Embryonic facial prominence (tissue), 1 donor: ENCODE measurements around the gene NETO1.
A peak's percentile ranks its signal among the peaks of the same experiment; 100 is the strongest.

Experiments used
- DNase-seq: peaks from one replicate; pipeline ENCODE4 v3.0.0-alpha.2; 2016; ENCODE audit errors: extremely low spot score

The NETO1 gene

DNA sequence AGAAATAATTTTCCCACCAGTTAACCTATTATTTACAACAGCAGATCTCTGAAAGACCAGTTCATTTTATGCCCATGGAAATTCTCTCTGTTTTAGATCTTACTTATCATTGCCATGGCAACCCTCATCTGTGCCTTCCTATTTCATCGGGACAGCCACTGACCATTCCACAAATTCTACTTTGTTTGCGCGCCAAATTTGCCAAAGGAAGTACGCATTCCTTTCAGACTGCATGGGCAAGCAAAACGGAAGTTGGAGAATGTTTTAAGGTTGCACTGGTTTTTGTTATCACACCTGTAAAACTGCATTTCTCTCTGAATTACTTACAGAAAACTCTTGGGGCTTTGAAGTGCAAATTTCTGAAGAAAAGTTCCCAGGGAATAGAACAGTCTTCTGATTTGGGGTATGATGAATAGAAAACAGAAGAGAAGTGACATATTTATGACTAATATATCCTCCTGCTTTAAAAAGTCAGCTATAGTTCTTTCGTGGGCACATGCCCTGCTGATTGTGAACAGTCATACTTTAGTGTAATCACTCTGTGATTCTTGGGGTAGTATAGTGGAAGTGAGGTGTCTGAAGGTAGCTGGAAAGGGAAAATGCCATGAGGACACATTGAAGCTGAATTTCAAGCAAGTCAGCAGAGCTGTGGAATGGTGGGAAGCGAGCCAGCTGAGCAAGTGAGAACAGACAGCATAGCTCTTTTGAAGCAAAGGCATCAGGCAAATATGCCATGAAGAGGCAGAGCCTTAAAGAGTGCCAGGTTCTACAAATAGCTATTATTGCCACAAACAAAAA, 20.9 kb downstream of the NETO1 start:
- no peak for DNase-seq

DNA sequence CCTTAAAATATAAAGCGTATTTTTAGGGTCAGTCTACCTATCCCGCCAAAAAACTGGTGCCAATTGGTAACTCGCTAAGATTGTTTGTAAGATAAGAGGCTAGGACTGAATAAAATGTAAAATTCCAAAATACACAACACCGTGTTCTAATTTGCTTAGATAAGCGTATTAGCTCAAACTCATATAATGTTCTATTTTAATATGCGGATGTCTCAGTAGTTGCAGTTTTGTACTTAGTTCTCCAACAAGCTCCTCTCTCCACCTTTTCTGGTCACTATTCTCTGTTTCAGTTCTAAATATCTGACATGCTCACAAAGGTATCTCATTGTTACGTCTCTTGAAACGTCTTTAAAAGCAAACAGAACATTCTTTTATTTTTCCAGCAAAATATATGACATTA, 24.0 kb downstream of the NETO1 start:
- DNase-seq = no peak

DNA sequence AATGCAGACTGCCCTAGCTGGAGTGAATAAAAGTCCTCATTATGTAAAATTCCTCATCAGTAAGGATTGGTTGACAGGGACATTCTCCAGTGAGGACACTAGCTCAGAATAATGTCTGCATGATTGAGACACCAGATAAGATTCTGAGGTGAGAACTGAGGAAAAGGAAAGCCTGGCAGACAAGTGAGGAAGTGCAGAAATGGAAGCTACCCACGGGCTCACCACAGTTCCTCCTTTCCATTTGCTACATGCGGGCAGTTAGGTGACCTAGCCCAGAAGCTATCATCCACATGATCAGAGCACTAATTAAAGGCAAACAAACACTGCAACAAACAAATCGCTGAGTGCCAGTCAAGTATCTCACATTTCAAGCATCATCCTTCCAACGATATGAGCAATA, 27.7 kb downstream of the NETO1 start:
- no peak for DNase-seq

DNA sequence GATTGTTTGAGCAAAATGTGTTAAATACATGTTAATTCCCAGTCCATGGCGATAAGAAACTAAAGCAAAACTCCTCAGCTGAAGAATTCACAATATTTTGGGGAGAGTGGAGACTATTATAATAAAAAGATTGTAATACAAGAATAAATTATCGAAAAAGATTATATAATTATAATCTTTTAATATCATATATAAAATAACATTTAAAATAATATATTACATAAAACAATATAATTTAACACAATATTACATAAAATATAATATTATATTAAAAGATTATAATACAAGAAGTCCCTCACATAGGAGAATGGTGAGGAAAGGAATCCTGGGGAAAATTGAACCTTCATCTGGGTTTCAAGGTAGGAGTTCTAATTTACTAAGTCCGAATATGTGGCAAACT, 33.1 kb downstream of the NETO1 start:
- no peak for DNase-seq

DNA sequence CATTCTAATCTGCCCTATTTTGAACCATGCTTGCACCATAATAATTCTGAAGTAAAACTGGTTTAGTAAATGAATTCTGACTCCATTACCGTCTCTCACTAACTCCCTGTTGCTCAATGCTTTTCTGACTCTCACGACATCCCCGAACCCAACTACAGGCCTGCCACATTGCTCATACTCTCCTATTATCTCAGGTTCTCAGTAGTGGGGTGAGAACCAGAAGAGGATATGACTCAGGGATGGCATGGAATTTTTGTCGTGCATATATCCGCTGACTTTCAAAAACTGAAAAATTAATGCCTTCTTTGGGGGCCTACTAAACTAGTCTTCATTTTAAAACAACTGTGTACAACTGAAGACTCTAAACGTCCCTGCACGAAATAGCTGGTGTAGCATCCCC, 34.3 kb downstream of the NETO1 start:
- no peak for DNase-seq

DNA sequence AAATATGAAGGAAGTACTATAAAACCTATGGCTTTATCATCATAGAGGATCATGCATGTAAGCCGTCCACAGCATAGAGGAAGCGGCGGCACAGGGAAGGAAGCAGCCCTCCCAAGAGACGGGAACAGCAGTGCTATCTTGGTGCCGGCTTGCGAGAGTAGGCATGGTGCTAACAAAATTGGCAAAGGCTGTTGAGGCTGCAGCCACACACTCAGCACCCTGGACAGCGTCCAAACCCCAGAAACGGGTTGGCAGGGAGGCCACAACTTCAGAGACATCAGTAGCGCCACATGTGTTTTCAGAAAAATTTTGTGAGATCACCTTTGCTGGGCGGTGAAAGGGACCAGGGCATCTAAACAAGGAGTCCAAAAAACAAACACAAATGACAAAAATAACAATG, 37.7 kb downstream of the NETO1 start:
- DNase-seq = no peak

DNA sequence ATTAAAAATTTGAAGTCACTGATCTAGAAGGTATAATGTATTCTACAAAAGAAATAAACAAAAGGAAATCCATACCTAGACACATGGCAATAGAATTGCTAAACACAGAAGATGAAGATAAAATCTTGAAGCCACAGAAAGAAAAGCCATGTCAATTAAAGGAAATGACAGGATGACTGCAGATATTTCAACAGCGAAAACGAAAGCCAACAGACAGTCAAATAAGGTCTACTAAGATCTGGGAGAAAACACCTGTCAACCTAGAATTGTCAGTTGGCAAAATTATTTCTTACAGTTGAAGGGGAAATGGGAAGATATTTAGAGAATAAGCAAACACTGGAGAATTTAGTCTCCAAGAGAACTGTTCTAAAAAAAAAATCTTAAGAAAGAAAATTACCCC, 39.2 kb downstream of the NETO1 start:
- no peak for DNase-seq

DNA sequence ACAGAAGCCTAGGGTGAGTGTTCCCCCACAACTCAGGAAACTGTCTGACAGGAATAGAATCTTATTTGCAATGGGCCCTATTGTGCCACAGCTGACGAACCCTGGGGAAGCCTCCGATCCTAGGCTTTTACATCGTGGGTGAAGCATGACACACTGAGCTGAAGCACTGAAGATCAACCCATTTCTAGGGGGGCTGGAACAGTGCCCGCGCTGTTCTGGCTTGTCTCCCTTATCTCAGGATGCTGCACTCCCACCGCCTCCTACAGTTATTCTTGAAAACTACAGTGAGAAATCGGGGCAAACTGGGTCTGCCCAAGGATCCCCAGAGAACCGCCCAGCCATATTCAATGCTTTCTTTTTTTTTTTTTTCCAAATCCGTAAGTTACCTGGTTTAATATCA, 41.1 kb downstream of the NETO1 start:
- DNase-seq = no peak

DNA sequence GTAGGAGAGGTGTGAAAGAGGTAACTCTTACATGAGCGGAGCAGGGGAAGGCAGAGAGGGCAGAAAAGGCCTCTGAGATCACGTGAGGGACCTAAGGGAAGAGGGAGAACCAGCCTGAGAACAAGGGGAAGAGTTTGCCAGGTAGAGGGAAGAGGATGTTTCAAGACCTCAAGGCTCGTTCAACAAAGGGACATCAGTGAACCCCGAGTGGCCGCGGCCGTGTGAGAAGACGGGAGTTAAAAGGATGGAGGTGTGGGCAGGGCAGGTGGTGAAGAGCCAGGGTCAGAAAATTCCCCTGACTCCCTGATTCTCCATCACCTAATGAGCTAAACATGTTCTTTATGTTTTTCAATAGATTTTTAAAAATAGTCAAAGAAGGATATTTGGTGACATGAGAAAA, 44.4 kb downstream of the NETO1 start:
- DNase-seq = no peak

DNA sequence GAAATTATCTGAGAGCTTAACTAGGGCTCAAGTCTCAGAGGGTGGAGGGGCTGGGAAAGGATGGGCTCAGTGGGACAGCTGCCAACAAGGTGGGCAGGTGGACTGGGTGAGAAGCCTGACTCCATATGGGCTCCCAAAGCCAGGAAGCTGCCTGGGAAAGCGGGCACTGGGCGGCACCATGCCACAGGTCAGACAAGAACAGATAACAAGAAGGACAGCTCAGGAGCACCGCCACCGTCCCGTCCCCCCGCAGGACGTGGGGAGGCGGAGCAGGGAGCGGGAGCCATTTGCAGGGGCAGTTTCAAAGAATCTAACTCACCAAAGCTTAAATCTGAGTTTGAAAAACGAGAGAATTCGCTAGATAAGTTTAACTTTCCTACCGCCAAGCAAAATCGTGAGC, 45.6 kb downstream of the NETO1 start:
- no peak for DNase-seq

DNA sequence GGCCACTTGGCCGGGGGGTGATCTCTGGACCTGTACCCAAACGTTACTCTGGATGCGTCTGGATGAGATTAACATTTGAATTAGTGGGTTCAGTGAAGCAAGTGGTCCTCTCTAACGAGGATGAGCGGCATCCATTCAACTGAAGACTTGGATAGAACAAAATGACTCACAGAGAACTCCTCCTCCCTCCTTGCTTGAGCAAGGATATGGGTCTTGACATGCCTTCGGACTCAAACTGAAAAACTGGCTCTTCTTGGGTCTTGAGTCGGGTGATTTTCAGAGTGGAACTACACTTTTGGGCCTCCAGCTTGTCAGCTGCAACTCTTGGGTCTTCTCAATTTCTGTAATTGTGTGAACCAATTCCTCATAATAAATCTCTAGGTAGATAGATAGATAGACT, 47.2 kb downstream of the NETO1 start:
- no peak for DNase-seq

DNA sequence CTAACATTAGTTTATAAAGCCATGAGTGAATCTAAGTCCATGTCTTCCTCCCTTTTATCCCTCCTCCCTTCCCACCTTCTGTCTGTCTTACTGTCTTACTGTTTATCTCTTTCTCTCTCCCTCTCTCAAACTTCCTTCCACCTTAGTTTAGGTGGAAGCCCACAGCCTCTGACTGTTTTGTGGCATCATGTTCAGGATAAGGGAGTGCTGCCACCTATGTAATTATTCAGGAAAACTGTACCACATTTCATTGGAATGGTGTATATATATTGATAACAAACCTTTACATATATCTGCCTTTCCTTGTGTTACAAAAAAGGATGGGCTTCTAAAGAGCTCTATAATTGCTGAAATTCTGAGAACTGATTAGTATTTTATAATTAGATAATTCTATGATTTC, 48.7 kb downstream of the NETO1 start:
- DNase-seq = no peak

DNA sequence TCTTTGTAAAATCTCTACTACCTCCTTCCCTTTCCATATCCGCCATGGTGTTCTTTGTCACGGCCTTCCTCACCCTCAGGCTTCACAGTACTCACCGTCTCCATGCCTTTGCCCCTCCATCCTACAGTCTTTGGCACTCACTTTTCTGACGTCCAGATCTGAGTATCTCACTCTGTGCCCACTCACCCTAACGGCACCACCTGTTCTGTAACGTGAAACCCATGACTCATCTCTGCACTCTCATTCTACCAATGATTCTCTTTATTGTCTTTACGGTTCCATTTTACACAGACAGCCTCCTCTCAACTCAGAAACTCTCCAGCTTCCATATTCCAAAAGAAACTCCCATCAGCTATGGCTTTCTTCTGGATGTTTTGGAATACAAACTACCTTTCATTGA, 56.7 kb downstream of the NETO1 start:
- no peak for DNase-seq

DNA sequence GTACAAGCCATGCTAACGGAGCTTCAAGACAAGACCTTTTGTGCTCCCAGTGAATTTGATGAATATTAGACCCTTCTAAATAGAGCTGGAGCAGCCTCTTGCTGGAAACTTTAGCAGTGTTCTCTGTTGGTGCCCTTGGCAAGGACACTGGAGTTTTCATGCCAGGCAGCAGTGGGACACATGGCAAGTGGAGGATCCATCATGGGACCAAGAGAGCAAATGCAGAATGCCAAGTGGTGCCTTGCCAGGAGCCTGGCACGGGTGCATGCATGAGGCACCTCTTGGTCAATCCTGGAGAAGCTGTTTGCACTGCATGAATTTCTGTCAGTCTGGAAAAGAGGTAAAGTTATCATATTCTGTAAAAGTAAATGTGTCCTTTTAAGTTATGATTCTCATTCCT, 59.1 kb downstream of the NETO1 start:
- no peak for DNase-seq

DNA sequence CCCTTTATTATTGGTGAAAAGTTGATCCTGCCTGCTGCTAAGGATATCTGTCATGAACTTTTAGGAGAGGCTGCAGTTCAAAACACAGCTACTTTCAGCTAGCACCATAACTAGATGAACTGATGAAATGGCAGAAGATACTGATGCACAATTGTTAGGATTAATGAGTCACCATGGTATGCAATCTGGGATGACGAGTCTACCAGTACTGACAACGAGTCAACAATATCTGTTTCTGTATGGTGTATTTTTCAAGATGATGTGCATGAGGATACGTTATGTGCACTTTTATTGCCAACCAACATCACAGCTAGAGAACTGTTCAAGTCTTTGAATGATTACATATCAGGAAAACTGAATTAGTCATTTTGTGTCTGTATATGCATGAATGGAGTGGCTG, 68.7 kb downstream of the NETO1 start:
- DNase-seq = no peak

DNA sequence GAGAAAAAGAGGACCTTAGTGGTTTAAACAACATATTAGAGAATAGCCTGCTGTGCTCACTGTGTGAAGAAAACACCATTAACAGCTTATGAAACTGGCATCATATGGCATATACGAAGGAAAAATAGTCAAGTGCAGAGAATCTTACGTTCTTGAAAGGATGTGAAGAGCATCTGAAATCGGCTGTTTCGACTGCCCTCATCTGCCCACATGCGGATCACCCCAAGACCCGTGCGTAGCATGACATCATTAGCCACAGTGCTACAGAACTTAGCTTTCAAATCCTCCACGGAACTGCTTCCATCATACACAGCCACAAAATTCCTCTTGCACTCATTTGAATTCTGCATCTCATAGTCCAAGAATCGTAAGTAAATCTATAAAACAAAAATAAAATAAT, 84.3 kb downstream of the NETO1 start:
- DNase-seq = no peak

DNA sequence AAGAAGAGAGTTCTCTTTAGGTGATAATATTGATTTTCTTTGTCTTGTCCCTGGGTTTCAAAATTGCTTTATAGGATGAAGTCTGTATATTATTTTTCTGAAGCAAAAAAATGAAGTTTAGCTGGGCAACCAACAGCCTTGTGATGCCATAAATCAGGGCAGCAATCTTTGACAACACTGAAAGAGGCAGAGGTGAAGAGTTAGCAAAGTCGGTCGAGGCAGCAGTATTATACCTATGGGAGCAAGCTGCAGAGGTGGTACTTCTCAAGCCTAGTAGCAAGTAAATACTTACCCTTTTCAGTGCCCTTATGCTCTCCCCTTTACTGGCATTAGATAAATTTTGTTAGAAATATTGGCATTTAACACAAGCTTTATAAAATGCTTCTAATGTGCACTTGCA, 92.9 kb downstream of the NETO1 start:
- no peak for DNase-seq

DNA sequence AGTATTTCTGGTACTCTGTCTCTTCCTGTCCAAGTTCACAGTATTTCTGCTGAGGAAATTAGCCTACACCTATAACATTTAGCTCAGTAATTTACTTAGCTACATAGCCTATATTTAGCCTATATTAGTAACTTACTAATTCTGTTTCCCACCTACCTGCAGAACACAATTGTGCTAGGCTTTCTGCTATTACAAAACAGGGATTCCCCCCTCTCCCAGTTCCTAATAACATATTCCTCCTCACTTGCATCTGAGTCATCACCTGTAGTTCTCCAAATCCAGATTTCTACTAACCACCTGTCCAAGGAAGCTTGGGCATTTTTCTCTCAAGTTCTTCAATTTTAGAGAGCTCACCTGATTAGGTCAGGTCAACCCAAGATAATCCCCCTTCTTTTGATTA, 94.9 kb downstream of the NETO1 start:
- no peak for DNase-seq

DNA sequence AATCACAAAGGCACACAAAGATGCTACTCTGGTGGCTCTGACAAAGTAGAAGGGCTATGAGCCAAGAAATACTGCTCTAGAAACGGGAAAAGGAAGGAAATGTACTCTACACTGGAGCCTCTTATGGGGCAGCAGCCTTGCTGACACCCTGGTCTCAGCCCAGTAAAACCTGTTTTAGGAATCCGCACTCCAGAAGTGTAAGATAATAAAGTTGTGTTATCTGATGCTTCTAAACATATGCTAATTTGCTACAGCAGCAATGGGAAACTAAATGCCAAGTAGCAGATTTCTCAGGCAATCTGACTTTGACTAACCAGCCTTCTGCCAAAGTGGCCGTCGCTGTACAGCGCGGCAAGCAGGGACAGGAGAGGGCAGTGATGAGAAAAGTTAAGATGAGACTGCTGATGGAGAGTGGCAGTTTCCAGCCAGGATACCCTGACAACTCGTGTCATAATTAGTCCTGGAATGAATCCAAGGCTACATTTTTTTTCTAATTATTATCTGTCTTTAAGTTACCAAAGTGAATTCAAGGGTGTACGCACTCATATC, 99.0 kb downstream of the NETO1 start:
- no peak for DNase-seq

DNA sequence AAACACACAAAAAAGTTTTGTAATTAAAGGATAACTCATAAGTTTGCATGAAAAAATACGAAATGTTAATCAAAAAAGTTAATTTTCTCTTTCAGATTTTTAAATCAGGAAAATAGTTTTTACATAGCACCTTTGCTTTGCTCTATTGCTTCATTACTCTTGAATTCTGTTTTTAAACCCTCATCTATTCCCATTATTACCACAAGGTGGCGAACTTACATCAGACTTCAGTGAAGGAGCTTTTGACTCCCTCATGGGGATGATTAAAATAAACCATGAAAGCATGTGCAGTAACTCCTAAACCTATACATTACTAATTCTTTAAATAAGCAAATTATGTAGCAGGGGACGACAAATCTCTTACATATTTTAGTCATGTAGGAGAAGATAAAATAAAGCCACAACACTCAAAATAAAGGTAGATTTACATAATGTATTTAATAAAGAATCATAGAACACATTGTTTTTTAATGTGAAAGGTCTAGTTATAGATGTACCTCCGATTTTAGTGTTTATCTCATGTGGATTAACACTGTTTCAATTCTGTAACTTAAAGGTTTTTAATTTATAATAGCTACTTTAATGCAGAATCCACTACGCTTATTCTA, 105.2 kb downstream of the NETO1 start:
- DNase-seq = peak; percentile 59

DNA sequence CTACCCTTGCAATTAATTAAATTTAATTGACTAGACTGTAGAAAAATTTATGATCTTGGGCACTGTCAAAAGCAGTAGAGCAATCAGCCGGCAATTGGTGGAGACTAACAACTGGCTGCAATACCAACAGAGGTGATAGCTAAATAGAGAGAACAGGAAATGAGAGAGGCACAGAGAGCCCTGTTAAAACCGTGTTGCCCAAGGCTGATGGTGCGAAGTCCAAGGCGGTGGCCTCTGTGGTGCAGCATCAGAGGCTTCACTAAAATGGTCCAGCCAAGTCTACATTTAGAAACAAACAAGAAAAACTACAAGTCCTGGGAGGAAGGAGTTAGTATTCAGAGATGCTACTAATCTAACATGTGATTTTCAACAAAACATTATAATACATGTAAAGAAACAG, 115.6 kb downstream of the NETO1 start:
- no peak for DNase-seq

DNA sequence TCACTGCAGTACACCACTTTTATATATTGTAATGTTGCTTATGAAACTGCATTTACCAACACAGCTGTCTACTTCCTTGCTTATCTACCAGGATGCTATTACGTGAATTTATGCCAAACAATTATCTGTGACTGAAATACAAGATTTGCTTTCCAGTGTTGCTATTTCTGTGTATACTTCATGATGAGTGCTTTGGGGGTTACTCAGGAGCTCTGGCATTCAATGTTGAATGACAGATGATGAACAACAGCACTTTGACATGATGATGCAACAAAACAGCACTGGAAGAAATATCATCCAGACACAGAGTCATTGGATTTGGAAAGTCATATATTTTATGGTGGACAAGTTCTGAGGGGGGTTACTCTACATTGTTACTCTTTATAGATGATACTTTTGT, 125.8 kb downstream of the NETO1 start:
- DNase-seq = no peak

DNA sequence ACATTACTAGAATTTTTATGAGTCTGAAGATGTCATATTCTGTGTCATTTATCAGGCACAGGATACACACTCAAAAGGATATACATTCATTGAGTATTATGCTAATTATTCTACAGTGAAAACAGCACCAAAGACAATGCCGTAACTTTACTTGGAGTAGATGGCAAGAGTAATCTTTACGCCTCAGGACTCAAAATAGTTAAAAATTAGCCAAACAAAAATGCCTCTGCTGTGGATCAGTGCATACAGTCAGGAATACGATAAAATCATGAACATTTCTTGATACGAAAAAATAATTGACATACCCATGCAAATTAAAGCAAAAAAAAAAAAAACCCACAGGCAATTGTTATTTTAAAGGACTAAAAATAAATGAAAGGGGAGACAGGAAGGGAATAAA, 129.7 kb downstream of the NETO1 start:
- no peak for DNase-seq

DNA sequence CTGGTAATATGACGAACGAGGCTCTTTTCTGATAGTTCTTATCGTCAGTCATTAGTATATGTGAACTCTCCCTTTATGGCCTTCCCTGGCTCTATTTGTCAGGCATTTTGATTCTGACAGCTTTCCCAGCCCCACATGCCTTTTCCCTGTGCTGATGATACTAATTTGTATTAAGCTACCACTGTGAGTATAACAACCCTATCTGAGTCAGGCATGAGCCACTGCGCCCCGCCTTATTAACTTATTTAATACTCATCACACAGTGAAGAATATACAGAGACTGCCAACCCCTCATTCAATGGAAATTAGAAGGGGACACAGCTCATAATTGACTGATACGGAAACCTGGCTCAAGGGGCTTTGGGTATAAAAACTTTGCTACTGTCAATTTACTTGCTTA, 140.0 kb downstream of the NETO1 start:
- DNase-seq = no peak
